Choroid plexus epithelial cell (primary cell): ENCODE data around the gene TOMM22.

Experiments used
- DNase-seq: peaks from one replicate; pipeline ENCODE4 v3.0.0-alpha.2; 2010; ENCODE audit warnings: low read depth
- H3K4me3 ChIP-seq: 2 replicates; pipeline ENCODE4 v1.5.1; 2011; ENCODE audit warnings: low read depth, mild to moderate bottlenecking, control low read depth, low read length, moderate library complexity
- TF ChIP-seq, protein P1 (sequence below): conservative IDR thresholded peaks from 2 replicates; pipeline ENCODE4 v1.5.1; 2011; ENCODE audit warnings: low read depth, mild to moderate bottlenecking, control low read depth, inconsistent platforms, low read length, moderate library complexity

Gene TOMM22

DNA sequence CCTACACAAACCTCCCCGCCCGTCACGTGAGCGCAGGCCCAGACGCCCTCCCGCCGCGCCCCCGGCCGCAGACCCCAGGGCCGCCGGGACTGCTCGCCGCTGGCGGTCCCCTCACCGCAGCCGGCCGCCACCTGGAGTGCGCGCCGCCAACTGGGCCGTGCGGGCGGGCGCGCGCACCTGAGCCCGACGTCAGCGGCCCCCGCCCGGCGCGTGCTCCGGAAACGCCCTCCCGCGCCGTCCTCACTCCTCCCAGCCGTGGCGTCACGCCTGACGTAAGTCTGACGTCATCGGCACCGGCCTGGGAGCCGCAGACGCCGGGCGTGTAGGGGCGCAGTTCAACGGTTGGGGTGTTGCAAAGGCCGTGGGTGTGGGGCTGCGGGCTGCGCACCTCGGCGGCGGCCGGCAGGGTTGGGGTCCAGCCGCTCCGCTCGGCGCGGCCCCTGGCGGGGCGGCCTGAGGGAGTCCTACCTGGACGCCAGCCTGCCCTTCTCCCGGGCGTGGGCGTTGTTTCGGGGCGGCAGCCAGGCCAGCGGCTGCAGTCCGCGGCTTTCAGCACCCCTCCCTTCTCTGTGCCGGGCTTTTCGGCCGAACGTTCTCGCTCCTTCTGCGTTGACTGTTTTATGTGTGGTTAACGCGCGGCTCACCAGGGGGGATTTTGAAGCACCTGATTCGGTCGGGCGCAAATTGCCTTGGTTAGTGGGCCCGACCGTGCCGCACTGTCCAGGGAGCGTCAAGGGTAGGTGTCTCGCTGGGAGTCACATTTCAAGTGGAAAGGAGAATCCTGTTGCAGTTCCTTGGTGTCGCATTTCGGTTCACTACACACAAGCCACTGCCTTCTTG is 19.3 kb downstream of the TOMM22 start, which contains the start of gene JOSD1:
TSS of gene JOSD1 (minus strand) at position 155 of the 840 bp plus-strand sequence. CDS start 956 bp downstream, outside the sequence.
- DNase-seq = peak; percentile 95
- peak within 1 kb of the TSS; percentile 82 for H3K4me3 ChIP-seq
- TF ChIP-seq, protein P1, sequence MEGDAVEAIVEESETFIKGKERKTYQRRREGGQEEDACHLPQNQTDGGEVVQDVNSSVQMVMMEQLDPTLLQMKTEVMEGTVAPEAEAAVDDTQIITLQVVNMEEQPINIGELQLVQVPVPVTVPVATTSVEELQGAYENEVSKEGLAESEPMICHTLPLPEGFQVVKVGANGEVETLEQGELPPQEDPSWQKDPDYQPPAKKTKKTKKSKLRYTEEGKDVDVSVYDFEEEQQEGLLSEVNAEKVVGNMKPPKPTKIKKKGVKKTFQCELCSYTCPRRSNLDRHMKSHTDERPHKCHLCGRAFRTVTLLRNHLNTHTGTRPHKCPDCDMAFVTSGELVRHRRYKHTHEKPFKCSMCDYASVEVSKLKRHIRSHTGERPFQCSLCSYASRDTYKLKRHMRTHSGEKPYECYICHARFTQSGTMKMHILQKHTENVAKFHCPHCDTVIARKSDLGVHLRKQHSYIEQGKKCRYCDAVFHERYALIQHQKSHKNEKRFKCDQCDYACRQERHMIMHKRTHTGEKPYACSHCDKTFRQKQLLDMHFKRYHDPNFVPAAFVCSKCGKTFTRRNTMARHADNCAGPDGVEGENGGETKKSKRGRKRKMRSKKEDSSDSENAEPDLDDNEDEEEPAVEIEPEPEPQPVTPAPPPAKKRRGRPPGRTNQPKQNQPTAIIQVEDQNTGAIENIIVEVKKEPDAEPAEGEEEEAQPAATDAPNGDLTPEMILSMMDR = no peak

DNA sequence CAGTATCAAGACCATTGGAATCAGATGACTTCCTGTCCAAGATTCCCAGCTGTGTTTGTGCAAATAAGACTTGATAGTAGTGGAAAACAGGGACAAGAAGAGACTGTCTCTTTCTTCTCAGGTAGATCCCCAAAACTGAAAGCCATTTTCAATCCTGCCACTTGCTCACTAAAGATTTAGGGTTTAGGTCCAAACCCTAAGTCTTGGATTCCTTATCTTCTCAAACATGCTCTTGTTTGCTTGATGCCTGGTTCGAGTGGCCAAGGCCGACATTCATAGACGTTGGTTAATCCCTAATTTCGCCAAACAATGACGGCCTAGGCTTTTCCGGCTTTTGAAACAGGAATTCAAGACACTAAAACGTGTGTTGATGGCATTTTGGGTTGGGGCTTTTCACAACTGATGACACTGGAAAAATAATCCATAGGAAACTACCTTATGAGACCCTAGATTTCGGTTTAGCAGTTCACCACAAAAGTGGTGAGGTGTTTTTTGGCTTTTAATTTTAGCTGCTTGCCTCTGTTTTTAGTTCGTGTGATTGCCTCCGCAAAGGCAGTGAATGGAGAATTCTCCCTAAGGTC is 23.0 kb downstream of the TOMM22 start:
- DNase-seq = no peak
- peak overlapping the region; percentile 50 for H3K4me3 ChIP-seq
- TF ChIP-seq, protein P1 = no peak

DNA sequence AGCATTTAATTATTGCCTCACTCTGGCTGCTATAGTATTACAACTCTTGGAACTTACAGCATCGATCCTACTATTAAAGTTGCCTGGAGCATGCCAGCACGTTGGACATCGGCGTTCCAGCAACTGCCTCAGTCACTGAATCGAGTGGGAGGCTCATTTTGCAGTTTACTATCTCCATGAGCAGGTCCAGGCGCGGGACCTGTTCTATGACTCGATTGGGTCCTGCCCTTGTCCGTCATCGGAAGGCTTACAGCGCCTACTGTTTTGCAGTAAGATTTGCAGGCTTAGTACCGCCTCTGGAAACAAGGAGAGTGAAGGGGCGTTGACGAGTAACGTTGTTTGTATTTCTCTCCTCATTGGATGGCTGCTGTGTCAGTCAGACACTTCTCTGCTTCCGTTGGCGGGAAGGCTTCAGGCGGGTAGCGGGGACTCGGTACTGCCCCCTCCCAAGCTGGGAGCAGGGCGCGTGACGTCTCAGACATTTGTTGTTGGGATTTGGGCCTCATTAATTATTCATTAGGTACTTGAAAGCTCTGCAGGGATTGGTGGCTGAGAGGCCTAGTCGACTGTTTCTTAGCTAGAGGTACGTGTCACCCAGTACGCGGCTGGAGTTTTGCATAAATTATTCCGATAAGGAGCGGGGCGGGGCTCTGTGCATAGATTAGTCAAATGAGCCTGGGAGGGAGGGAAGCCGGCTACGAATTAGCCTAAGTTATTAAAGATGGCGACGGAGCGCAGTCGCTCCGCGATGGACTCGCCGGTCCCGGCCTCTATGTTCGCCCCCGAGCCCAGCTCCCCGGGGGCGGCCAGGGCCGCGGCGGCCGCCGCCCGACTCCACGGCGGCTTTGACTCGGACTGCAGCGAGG is 23.7 kb downstream of the TOMM22 start, which contains the start of gene GTPBP1:
TSS of gene GTPBP1 (plus strand) at position 710 of the 866 bp plus-strand sequence. CDS start at position 722, 12 bp downstream.
- peak within 1 kb of the TSS; percentile 93 for H3K4me3 ChIP-seq
- TF ChIP-seq, protein P1 = peak; percentile 2
- DNase-seq = peak; percentile 100

GRCh38 chr22:38706101-38706900 is 24.5 kb downstream of the TOMM22 start:
- peak; percentile 55 for DNase-seq
- TF ChIP-seq, protein P1 = no peak

DNA sequence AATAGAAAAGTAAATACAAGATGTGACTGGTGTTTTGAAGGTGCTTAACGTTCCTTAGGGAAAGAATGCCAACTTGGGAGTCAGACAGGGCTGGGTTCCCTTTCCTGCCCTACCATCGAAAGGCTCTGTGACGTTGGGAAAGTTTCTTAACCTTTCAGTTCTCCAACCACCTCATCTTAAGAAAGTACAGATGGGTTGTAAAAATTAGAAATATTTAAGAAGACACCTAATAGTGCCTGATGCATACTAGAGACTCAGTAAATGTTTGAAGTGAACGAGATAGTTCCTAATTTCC is 25.1 kb downstream of the TOMM22 start:
- H3K4me3 ChIP-seq = peak overlapping the region; percentile 93
- DNase-seq = no peak
- TF ChIP-seq, protein P1 = no peak

More at GRCh38 chr22:38706101-38706900, 24.5 kb downstream of the TOMM22 start:
- H3K4me3 ChIP-seq = peak overlapping the region; percentile 93

- TF ChIP-seq, protein P1 = no peak
- peak overlapping the region; percentile 93 for H3K4me3 ChIP-seq
- DNase-seq = peak; percentile 64
These were observed 25.6 kb downstream of the TOMM22 start for GRCh38 chr22:38707346-38707745.
